GM19099 (cell line): ENCODE measurements around the gene LSM7.

Source experiments
- POLR2A ChIP-seq: IDR thresholded peaks from 3 replicates; pipeline ENCODE4 v1.6.1; 2011; ENCODE audit warnings: low read depth; ENCODE audit not compliant: insufficient read length; ENCODE audit errors: extremely low read depth

Gene LSM7

GRCh38 chr19:2288818-2289713, 39.3 kb downstream of the LSM7 start:
- TF ChIP-seq POLR2A, result no peak

GRCh38 chr19:2288338-2288817, 40.0 kb downstream of the LSM7 start:
- no peak for TF ChIP-seq POLR2A

GRCh38 chr19:2287585-2288337, 40.6 kb downstream of the LSM7 start:
- TF ChIP-seq POLR2A, result no peak

DNA sequence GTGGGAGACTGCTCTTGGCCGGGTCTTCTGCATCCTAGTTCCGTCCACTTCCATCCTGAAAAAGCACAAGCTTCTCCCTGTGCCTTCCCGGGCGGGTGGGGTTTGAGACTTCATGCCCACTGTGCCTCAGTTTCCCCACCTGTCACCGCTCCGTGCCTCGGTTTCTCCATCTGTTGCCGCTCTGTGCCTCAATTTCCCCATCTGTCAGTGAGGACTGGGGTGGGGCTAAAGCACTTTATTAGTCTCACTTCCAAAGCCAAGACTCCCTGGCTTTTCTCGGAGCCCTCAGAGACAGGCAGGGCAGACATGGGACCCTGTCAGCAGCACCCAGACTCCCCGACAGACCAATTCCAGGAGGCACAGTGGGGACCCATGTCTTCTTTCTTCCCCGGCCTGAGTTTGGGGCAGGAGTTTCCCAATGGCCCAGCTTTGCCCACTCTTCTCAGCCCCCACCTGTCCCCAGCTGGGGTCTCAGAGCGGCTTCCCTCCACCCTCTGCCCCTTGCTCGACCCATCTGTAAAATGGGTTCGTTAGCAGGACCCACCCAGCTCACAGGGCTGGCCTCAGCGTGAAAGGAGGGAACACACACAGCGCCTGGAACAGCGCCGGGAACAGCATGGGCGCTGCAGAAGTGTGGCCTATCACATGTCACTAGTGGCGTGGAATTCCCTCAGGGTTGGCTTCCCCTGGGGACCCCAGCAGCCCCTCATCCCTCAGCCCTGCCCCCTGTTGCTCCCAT, 41.8 kb downstream of the LSM7 start:
- no peak for TF ChIP-seq POLR2A

GRCh38 chr19:2283835-2284507, 44.4 kb downstream of the LSM7 start:
- no peak for TF ChIP-seq POLR2A

DNA sequence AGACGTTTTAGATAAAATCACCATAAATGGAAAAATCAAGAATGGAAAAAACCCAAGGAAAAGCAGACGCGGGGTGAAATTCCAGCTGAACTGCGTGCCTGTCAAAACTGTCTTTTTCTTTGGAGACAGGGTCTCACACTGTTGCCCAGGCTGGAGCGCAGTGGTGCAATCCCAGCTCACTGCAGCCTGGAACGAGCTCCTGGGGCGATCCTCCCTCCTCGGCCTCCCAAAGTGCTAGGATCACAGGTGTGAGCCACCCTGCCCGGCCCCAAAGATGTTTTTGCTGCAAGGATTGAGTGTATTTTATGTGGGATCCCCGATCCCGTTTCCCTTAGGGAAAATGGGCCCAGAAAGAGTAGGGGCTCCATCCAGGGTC, 45.5 kb downstream of the LSM7 start:
- no peak for TF ChIP-seq POLR2A

- no peak for TF ChIP-seq POLR2A
These were observed 46.1 kb downstream of the LSM7 start, which contains the start of gene PEAK3 for GRCh38 chr19:2282062-2282861. Gene PEAK3, minus strand, starts transcription at chr19:2282175. Its CDS starts 1,244 bp downstream, at chr19:2280931.

- TF ChIP-seq POLR2A, result no peak
These were observed 47.6 kb downstream of the LSM7 start for GRCh38 chr19:2280633-2281264.

DNA sequence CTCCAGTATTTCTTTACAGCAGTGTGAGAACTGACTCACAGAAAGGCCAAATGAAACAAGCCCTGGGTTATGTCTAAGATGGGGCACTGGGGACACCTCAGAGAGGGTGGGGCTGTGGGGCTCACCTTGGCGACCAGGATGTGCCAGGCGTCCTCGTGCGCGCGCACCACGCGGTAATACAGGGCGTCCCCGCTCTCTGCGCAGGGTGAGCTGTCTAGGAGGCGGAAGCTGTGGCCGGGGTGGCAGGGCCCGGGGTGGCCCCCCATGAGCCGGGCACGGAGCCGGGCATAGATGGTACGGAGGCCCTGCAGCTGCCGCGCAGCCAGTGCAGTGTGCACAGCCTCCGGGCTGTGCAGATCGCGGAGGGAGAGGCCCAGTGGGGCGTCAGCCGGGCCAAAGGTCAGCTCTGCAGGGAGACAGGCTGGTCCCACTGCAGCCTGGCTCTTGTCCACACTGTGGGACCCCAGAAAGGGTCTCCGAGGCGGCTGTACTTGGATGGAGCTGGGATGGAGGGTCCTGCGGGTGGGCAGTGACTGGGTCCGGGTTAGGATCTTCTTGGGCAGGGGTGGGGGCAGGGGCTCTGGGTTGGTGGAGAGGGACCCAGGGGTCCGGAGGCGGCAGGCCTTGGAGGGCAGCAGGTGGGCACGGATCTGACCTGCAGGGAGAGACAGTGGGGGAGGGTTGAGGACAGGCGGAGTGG, 49.8 kb downstream of the LSM7 start:
- no peak for TF ChIP-seq POLR2A

GRCh38 chr19:2277138-2277537, 51.2 kb downstream of the LSM7 start:
- TF ChIP-seq POLR2A, result no peak

- no peak for TF ChIP-seq POLR2A
These were observed 51.9 kb downstream of the LSM7 start for GRCh38 chr19:2276429-2276986.
